SU-DHL-6 (cell line): ENCODE results near the gene PLCXD3.
"Not testable (repeated sequence)": the region's sequence is repeated elsewhere in the genome, so short reads cannot be mapped to it uniquely, and the experiment has no call there.

Experiments used
- H2AFZ ChIP-seq: fragments of 200-600 bp; sonication (generic); 2 replicates; pipeline ENCODE4 v1.6.1; 2014; ENCODE audit warnings: low read depth, mild to moderate bottlenecking, moderate library complexity, mixed read lengths, antibody characterized with exemption, low read length; ENCODE audit not compliant: severe bottlenecking
- H3F3A ChIP-seq: fragments of 200-600 bp; shearing (Covaris generic); 2 replicates; pipeline ENCODE4 v1.6.0; 2016; ENCODE audit warnings: antibody characterized with exemption, mild to moderate bottlenecking; ENCODE audit not compliant: insufficient read depth
- H3K27ac ChIP-seq: fragments of 200-600 bp; sonication (generic); 2 replicates; pipeline ENCODE4 v1.5.1; 2016; ENCODE audit warnings: low read depth, mild to moderate bottlenecking, low read length, moderate library complexity, mixed read lengths
- H3K27me3 ChIP-seq: fragments of 200-600 bp; sonication (generic), shearing (Covaris generic); 2 replicates; pipeline ENCODE4 v1.6.0; 2014; ENCODE audit warnings: mild to moderate bottlenecking, low read length
- H3K36me3 ChIP-seq: fragments of 200-600 bp; sonication (generic); 2 replicates; pipeline ENCODE4 v1.6.1; 2014; ENCODE audit warnings: mild to moderate bottlenecking, low read length, mixed read lengths
- H3K4me2 ChIP-seq: fragments of 300-600, 200-600 bp; shearing (Covaris generic), sonication (generic); 2 replicates; pipeline ENCODE4 v1.6.0; 2014; ENCODE audit warnings: low read length, low read depth, mild to moderate bottlenecking; ENCODE audit not compliant: poor library complexity, severe bottlenecking
- H3K4me3 ChIP-seq: fragments of 200-600 bp; sonication (generic); 2 replicates; pipeline ENCODE4 v1.5.1; 2014; ENCODE audit warnings: antibody characterized with exemption, low read length, mild to moderate bottlenecking, mixed read lengths; ENCODE audit not compliant: insufficient read depth, poor library complexity, severe bottlenecking
- H3K79me2 ChIP-seq: fragments of 200-600 bp; sonication (generic); 2 replicates; pipeline ENCODE4 v1.6.1; 2014; ENCODE audit warnings: mild to moderate bottlenecking, low read length, moderate library complexity; ENCODE audit not compliant: insufficient read depth
- H3K9ac ChIP-seq: fragments of 200-600 bp; sonication (generic); 2 replicates; pipeline ENCODE4 v1.7.0; 2014; ENCODE audit warnings: mild to moderate bottlenecking, low read length
- H3K9me2 ChIP-seq: fragments of 200-600 bp; sonication (generic); replicated peaks from 2 replicates; pipeline ENCODE4 v1.6.1; 2014; ENCODE audit warnings: low read length; ENCODE audit not compliant: insufficient read depth
- H3K9me3 ChIP-seq: fragments of 200-600 bp; sonication (generic); 2 replicates; pipeline ENCODE4 v1.6.1; 2014; ENCODE audit warnings: low read length, mixed read lengths; ENCODE audit not compliant: insufficient read depth
- H4K20me1 ChIP-seq: fragments of 200-600 bp; sonication (generic); 2 replicates; pipeline ENCODE4 v1.6.1; 2014; ENCODE audit warnings: low read depth, mild to moderate bottlenecking, antibody characterized with exemption, low read length, moderate library complexity, mixed read lengths
- CTCF ChIP-seq: fragments of 200-600 bp; sonication (generic); IDR thresholded peaks from one replicate; pipeline ENCODE4 v1.5.1; 2017; ENCODE audit warnings: antibody characterized with exemption, mild to moderate bottlenecking, low read length, moderate library complexity; ENCODE audit not compliant: insufficient read depth, poor library complexity, severe bottlenecking
- EZH2phosphoT487 ChIP-seq: fragments of 200-600 bp; sonication (generic), shearing (Covaris generic); conservative IDR thresholded peaks from 2 replicates; pipeline ENCODE4 v1.6.1; 2018; ENCODE audit warnings: mild to moderate bottlenecking, antibody characterized with exemption, low read length, moderate library complexity, mixed read lengths

The PLCXD3 gene

GRCh38 chr5:41334221-41334620 lies 176.2 kb downstream of the PLCXD3 start:
- Histone ChIP-seq H4K20me1 (no peaks in the 10 kb centered on the region), H3K4me3 (no peak overlapping the region), H3K9me2 (no peaks in the 10 kb centered on the region), H3K36me3 (no peaks in the 10 kb centered on the region), H3K27me3 (no peaks in the 10 kb centered on the region), H3K9me3 (no peaks in the 10 kb centered on the region), H3F3A (no peaks in the 10 kb centered on the region), H3K9ac (no peak overlapping the region), H2AFZ (no peak overlapping the region), H3K4me2 (no peak overlapping the region), H3K27ac (no peak overlapping the region), H3K79me2 (no peaks in the 10 kb centered on the region)
- no peak for TF ChIP-seq EZH2phosphoT487
- TF ChIP-seq CTCF: no peak

GRCh38 chr5:41325074-41325473 lies 185.3 kb downstream of the PLCXD3 start:
- Histone ChIP-seq H3K4me2 (no peak overlapping the region), H3K27me3 (no peaks in the 10 kb centered on the region), H3K36me3 (no peaks in the 10 kb centered on the region), H3K4me3 (no peak overlapping the region), H3K9me3 (no peaks in the 10 kb centered on the region), H3K27ac (no peak overlapping the region), H3K79me2 (no peaks in the 10 kb centered on the region), H3K9ac (no peak overlapping the region), H3F3A (no peaks in the 10 kb centered on the region), H3K9me2 (no peaks in the 10 kb centered on the region), H2AFZ (no peak overlapping the region), H4K20me1 (no peaks in the 10 kb centered on the region)
- TF ChIP-seq CTCF (no peak), EZH2phosphoT487 (no peak)

GRCh38 chr5:41322826-41323225 lies 187.6 kb downstream of the PLCXD3 start:
- not testable (repeated sequence) for H3K27me3 ChIP-seq

GRCh38 chr5:41312478-41313060 lies 197.8 kb downstream of the PLCXD3 start:
- H3K27me3 ChIP-seq: no peaks in the 10 kb centered on the region
- no peaks in the 10 kb centered on the region for H3K9me2 ChIP-seq
- H3K4me2 ChIP-seq: no peak overlapping the region
- no peaks in the 10 kb centered on the region for H3F3A ChIP-seq
- no peaks in the 10 kb centered on the region for H3K9me3 ChIP-seq
- H3K79me2 ChIP-seq: no peaks in the 10 kb centered on the region
- no peak overlapping the region for H3K4me3 ChIP-seq
- no peak for TF ChIP-seq EZH2phosphoT487
- TF ChIP-seq CTCF: no peak
- no peak overlapping the region for H3K27ac ChIP-seq
- no peaks in the 10 kb centered on the region for H4K20me1 ChIP-seq
- H3K9ac ChIP-seq: no peak overlapping the region
- no peak overlapping the region for H2AFZ ChIP-seq
- H3K36me3 ChIP-seq: no peaks in the 10 kb centered on the region

More at GRCh38 chr5:41322826-41323225, 187.6 kb downstream of the PLCXD3 start:
- not testable (repeated sequence) for H3K9ac ChIP-seq, H3F3A ChIP-seq, H3K4me3 ChIP-seq, H3K9me3 ChIP-seq, H3K36me3 ChIP-seq, H3K27ac ChIP-seq, H3K79me2 ChIP-seq, H3K4me2 ChIP-seq, H3K9me2 ChIP-seq, H4K20me1 ChIP-seq, H2AFZ ChIP-seq
